Measurements from ENCODE around the gene SLC27A4. TPM values are rescaled to one million over a fixed set of nuclear protein-coding genes. Genes with fewer than 3 reads are reported as not detected.

Gene SLC27A4
- total and polyA plus RNA-seq, 10 of the 15 experiments (the other 5 are each of a cell fraction or from before 2014, with no cell fraction given): 0.13 to 14.0 (median 7.6) TPM

DNA sequence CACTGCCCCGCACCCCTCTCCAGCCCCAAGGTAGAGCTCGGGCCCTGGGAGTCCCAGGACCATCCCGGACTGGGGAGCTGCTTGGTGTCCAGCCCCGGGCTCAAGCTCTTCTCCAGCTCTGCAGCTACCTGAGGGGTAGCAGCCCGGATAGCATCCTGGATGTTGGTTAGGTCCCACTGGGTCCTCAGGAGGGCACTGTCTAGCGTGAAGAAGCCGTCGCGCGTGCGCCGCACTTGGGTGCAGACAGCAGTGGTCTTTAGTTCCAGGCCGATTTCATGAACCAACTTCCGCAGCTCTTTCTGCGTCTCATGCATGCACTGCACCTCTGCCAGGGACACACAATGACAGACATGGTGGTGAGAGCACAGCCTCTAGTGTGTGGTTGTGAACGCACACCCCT lies 30.8 kb upstream of the SLC27A4 start (continued):
- TF ChIP-seq, protein P1, sequence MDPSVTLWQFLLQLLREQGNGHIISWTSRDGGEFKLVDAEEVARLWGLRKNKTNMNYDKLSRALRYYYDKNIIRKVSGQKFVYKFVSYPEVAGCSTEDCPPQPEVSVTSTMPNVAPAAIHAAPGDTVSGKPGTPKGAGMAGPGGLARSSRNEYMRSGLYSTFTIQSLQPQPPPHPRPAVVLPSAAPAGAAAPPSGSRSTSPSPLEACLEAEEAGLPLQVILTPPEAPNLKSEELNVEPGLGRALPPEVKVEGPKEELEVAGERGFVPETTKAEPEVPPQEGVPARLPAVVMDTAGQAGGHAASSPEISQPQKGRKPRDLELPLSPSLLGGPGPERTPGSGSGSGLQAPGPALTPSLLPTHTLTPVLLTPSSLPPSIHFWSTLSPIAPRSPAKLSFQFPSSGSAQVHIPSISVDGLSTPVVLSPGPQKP (IDR thresholded peaks at IDR 0.05; ENCODE audit: low read depth, low read length): no peak
- no peak for TF ChIP-seq ASH2L (IDR thresholded peaks at IDR 0.05; ENCODE audit: borderline replicate concordance, low read depth)
- no peak for TF ChIP-seq NR2C1 (IDR thresholded peaks at IDR 0.05)
- no peak for TF ChIP-seq ZNF217 (IDR thresholded peaks at IDR 0.05)
- TF ChIP-seq TCF3 (IDR thresholded peaks at IDR 0.05; ENCODE audit: borderline replicate concordance, insufficient read depth, low read depth, low read length): no peak

DNA sequence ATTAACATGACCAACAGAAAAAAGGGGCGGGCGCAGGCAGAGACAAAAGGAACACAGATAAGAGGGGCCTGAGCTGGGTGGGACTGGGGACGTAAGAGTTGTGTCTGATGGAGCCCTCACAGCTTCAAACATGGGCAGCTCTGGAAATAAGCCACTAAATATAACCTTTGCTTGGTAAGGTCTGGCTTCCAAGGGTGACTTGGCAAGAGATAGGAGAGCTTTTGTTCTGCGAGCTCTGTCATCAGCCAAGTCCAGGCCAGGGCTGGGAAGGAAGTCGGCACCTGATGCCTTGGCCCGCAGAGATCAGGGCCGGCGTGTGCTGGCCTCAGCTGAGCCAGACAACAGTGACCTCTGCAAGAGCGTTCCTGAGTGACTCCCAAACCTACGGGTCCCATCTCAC lies 29.9 kb upstream of the SLC27A4 start:
- DNase-seq (ENCODE audit: low read depth, low spot score) (no peak), ATAC-seq (no peak), FAIRE-seq (no peak)
- Histone ChIP-seq H3K4me1 (ENCODE audit: control insufficient read depth, insufficient read depth, low read length) (no peaks in the 10 kb centered on the region), H3K4me2 (ENCODE audit: control insufficient read depth, insufficient read depth) (no peak overlapping the region), H3K9me3 (replicated peaks; ENCODE audit: control insufficient read depth, insufficient read depth, low read length) (no peaks in the 10 kb centered on the region), H3K36me3 (ENCODE audit: control insufficient read depth in 2 of 2, insufficient read depth in 2 of 2, low read length in 1 of 2) (peaks cover 6 to 21% of the 10 kb centered on the region in 2 experiments; a peak in 3 of 4 replicates), H3K79me2 (ENCODE audit: control insufficient read depth, insufficient read depth, low read length) (no peaks in the 10 kb centered on the region), H2AFZ (ENCODE audit: control insufficient read depth, low read depth, low read length) (no peak overlapping the region), H3K27me3 (replicated peaks in 1 of 2; ENCODE audit: control insufficient read depth in 2 of 2, insufficient read depth in 2 of 2, low read length in 1 of 2) (no peaks in the 10 kb centered on the region), H3K9ac (ENCODE audit: control insufficient read depth, insufficient read depth, low read length) (no peak overlapping the region), H4K20me1 (ENCODE audit: control insufficient read depth, insufficient read depth) (no peaks in the 10 kb centered on the region), H3K4me3 (no peak overlapping the region), H3K27ac (ENCODE audit: control insufficient read depth, insufficient read depth) (no peak overlapping the region)
- in situ Hi-C loops (cut with MboI) (no loop called here), intact Hi-C loops (cut with micrococcal nuclease; ENCODE audit: unreplicated experiment) (no loop called here)
- 97% methylated on average over 10 of the region's 10 CpGs for WGBS (ENCODE audit: insufficient coverage, insufficient replicate concordance, low lambda C conversion rate, missing lambda C conversion rate)
- CTCF ChIA-PET: interaction anchor here (0.9 kb wide), 1 partner anchor 12 kb away, joined by 3 read pairs; no protein-coding TSS in a partner anchor
- RAD21 ChIA-PET (ENCODE audit: unreplicated experiment): no interaction called here
- POLR2A ChIA-PET: no interaction called here
- BruUV-seq (replicated peaks): no TSS peak
- SMC1A ChIA-PET (ENCODE audit: uncharacterized antibody, unreplicated experiment): no interaction called here
- TF ChIP-seq YY1 (IDR thresholded peaks at IDR 0.05; ENCODE audit: low read depth, low read length) (no peak), MYB (IDR thresholded peaks at IDR 0.05; ENCODE audit: borderline replicate concordance, low read depth, low read length) (no peak), KAT2A (conservative IDR thresholded peaks at IDR 0.05; ENCODE audit: control insufficient read depth, low read depth, low read length) (no peak), EP300 (IDR thresholded peaks at IDR 0.05; ENCODE audit: borderline replicate concordance in 1 of 2, control insufficient read depth in 1 of 2, low read depth in 2 of 2, low read length in 2 of 2) (no peak), TCF7 (IDR thresholded peaks at IDR 0.05; ENCODE audit: borderline replicate concordance) (no peak), MTA2 (IDR thresholded peaks at IDR 0.05; ENCODE audit: low read depth) (no peak), POLR2AphosphoS5 (IDR thresholded peaks at IDR 0.05; ENCODE audit: low read length) (no peak)
- TF ChIP-seq, protein P2, sequence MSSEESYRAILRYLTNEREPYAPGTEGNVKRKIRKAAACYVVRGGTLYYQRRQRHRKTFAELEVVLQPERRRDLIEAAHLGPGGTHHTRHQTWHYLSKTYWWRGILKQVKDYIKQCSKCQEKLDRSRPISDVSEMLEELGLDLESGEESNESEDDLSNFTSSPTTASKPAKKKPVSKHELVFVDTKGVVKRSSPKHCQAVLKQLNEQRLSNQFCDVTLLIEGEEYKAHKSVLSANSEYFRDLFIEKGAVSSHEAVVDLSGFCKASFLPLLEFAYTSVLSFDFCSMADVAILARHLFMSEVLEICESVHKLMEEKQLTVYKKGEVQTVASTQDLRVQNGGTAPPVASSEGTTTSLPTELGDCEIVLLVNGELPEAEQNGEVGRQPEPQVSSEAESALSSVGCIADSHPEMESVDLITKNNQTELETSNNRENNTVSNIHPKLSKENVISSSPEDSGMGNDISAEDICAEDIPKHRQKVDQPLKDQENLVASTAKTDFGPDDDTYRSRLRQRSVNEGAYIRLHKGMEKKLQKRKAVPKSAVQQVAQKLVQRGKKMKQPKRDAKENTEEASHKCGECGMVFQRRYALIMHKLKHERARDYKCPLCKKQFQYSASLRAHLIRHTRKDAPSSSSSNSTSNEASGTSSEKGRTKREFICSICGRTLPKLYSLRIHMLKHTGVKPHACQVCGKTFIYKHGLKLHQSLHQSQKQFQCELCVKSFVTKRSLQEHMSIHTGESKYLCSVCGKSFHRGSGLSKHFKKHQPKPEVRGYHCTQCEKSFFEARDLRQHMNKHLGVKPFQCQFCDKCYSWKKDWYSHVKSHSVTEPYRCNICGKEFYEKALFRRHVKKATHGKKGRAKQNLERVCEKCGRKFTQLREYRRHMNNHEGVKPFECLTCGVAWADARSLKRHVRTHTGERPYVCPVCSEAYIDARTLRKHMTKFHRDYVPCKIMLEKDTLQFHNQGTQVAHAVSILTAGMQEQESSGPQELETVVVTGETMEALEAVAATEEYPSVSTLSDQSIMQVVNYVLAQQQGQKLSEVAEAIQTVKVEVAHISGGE (CRISPR knock-in tag; IDR thresholded peaks at IDR 0.05): no peak
- TF ChIP-seq, protein P3, sequence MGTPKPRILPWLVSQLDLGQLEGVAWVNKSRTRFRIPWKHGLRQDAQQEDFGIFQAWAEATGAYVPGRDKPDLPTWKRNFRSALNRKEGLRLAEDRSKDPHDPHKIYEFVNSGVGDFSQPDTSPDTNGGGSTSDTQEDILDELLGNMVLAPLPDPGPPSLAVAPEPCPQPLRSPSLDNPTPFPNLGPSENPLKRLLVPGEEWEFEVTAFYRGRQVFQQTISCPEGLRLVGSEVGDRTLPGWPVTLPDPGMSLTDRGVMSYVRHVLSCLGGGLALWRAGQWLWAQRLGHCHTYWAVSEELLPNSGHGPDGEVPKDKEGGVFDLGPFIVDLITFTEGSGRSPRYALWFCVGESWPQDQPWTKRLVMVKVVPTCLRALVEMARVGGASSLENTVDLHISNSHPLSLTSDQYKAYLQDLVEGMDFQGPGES (IDR thresholded peaks at IDR 0.05): no peak

Data from GM12878 (cell line).